ENCODE results near the gene LRRC30.

The LRRC30 gene

DNA sequence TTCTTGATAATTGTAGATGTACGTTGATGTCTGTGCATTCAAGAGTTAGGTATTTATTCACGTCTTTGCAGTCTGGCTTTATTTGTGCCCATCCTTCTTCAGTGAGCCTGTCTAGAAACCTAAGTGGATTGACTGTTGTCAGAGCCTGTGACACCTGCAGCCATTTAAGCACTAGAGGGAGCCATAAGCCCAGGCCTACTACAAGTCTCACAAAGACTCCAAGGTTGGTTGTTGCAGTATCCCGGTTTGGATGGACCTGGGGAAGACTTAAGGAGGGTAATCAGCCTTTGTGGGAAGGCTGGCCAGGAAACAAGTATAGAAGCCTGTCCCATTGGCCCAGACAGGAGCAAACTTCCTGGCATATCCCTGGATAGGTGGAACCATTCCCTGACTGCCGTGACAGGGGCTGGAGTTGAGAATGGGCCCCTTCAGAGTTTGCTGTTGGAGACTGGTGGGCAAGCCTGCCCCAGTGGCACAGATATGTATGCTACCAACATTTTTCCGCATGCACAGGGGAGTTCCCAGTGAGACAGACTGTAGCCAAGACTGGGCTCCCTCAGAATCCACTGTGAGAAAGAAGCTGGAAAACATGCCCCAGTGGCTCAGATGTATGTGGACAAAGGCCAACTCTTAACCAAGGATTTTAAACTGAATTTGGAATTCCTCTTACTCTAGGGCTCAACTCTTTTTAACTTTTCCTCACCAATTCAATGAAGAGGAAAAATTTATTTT lies 9.3 kb upstream of the LRRC30 start:
- Histone ChIP-seq H3K9ac (ENCODE audit: insufficient read length, low read depth) (no peak overlapping the region), H3K4me1 (ENCODE audit: insufficient read depth, insufficient read length) (no peaks in the 10 kb centered on the region), H3K4me3 (ENCODE audit: insufficient read length, low read depth) (no peak overlapping the region), H3K27me3 (ENCODE audit: insufficient read depth, insufficient read length) (no peaks in the 10 kb centered on the region), H3K9me3 (ENCODE audit: insufficient read depth, low read length) (no peaks in the 10 kb centered on the region), H3K36me3 (ENCODE audit: insufficient read depth, insufficient read length, low read length) (no peaks in the 10 kb centered on the region)
- TF ChIP-seq YY1 (IDR thresholded peaks at IDR 0.05; ENCODE audit: insufficient read depth, insufficient read length) (no peak), SUZ12 (IDR thresholded peaks at IDR 0.05; ENCODE audit: extremely low read depth, insufficient read depth, insufficient read length) (no peak), ZNF274 (IDR thresholded peaks at IDR 0.05; ENCODE audit: low read depth, low read length) (no peak)
- peak; percentile 66 for DNase-seq (ENCODE audit: low read depth, low spot score)

DNA sequence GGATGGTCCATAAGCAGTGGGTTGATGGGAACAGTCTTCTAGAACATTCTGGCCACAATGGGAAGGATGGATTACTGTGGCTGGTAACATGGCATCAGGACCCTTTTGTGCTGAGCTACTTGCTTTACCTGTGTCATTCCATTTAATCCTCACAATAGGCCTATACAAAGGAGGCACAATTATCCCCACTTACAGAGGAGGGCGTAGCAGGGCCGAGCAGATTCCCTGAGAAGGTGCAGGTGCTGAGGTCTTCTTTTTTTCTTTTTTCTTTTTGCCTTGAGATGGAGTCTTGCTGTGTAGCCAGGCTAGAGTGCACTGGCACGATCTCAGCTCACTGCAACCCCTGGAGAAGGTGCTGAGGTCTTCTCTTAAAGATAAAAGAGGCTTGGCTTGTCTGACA lies 6.7 kb upstream of the LRRC30 start:
- Histone ChIP-seq H3K4me1 (ENCODE audit: insufficient read depth, insufficient read length) (no peaks in the 10 kb centered on the region), H3K9ac (ENCODE audit: insufficient read length, low read depth) (no peak overlapping the region), H3K4me3 (ENCODE audit: insufficient read length, low read depth) (no peak overlapping the region), H3K27me3 (ENCODE audit: insufficient read depth, insufficient read length) (no peaks in the 10 kb centered on the region), H3K36me3 (ENCODE audit: insufficient read depth, insufficient read length, low read length) (no peaks in the 10 kb centered on the region), H3K9me3 (ENCODE audit: insufficient read depth, low read length) (no peaks in the 10 kb centered on the region)
- DNase-seq (ENCODE audit: low read depth, low spot score) = no peak
- TF ChIP-seq YY1 (IDR thresholded peaks at IDR 0.05; ENCODE audit: insufficient read depth, insufficient read length) (no peak), SUZ12 (IDR thresholded peaks at IDR 0.05; ENCODE audit: extremely low read depth, insufficient read depth, insufficient read length) (no peak), ZNF274 (IDR thresholded peaks at IDR 0.05; ENCODE audit: low read depth, low read length) (no peak)

GRCh38 chr18:7232218-7232617 lies 1.3 kb downstream of the LRRC30 start:
- Histone ChIP-seq H3K9me3 (ENCODE audit: insufficient read depth, low read length) (no peaks in the 10 kb centered on the region), H3K36me3 (ENCODE audit: insufficient read depth, insufficient read length, low read length) (no peaks in the 10 kb centered on the region), H3K4me3 (ENCODE audit: insufficient read length, low read depth) (no peak overlapping the region), H3K9ac (ENCODE audit: insufficient read length, low read depth) (no peak overlapping the region), H3K27me3 (ENCODE audit: insufficient read depth, insufficient read length) (no peaks in the 10 kb centered on the region), H3K4me1 (ENCODE audit: insufficient read depth, insufficient read length) (no peaks in the 10 kb centered on the region)
- TF ChIP-seq YY1 (IDR thresholded peaks at IDR 0.05; ENCODE audit: insufficient read depth, insufficient read length) (no peak), SUZ12 (IDR thresholded peaks at IDR 0.05; ENCODE audit: extremely low read depth, insufficient read depth, insufficient read length) (no peak), ZNF274 (IDR thresholded peaks at IDR 0.05; ENCODE audit: low read depth, low read length) (no peak)
- no peak for DNase-seq (ENCODE audit: low read depth, low spot score)

DNA sequence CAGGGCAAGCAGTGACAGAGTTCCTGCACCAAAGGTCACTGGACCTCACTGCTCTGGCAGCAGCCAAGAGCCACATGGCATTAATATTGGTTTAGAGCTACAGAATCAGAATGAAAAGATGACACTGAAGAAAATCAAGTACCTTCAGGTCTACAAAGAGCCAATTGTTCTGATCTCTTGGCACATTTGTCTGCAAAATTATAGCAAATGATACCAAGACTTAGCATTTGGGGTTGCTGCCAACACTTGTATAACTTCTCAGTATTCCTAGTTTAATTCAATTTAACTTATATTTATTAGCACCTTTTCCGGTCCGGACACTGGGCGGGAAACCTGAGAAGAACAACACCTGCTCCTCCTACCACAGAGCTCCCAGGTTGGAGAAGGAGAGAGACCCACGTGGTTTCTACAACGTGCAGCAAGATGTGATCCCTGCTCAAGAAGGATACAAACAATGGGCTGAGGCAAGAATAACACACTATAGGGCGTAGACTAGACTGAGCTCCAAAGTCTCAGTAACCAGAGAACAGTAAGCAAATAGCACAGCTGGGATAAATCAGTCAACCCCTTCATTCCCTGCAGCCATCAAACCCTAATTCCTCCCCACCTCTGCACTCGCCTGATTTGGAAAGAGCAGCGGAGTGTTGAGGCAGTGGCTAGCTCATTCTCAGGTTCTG lies 2.4 kb downstream of the LRRC30 start:
- Histone ChIP-seq H3K4me3 (ENCODE audit: insufficient read length, low read depth) (no peak overlapping the region), H3K9ac (ENCODE audit: insufficient read length, low read depth) (no peak overlapping the region), H3K4me1 (ENCODE audit: insufficient read depth, insufficient read length) (no peaks in the 10 kb centered on the region), H3K27me3 (ENCODE audit: insufficient read depth, insufficient read length) (no peaks in the 10 kb centered on the region), H3K36me3 (ENCODE audit: insufficient read depth, insufficient read length, low read length) (no peaks in the 10 kb centered on the region), H3K9me3 (ENCODE audit: insufficient read depth, low read length) (no peaks in the 10 kb centered on the region)
- no peak for DNase-seq (ENCODE audit: low read depth, low spot score)
- TF ChIP-seq ZNF274 (IDR thresholded peaks at IDR 0.05; ENCODE audit: low read depth, low read length) (no peak), YY1 (IDR thresholded peaks at IDR 0.05; ENCODE audit: insufficient read depth, insufficient read length) (no peak), SUZ12 (IDR thresholded peaks at IDR 0.05; ENCODE audit: extremely low read depth, insufficient read depth, insufficient read length) (no peak)

DNA sequence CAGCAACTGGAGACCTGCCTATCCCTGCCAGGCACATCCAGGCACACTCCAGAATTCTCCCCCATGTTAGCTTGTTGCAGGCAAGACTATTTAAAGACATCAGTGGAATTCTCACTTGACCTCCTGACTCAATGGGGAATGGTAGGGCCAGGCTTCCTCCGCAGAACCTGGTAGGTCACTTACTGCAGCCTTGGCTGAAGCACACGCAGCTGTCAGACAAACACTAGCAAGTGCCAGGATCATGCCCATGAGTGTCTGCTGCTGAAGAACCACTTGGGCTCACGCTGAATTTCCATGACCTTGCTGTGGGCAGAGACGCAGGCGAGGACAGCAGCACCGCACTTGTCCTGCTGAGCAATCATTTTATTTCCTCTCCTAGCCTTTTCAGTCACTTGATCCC lies 3.2 kb downstream of the LRRC30 start:
- no peaks in the 10 kb centered on the region for H3K27me3 ChIP-seq (ENCODE audit: insufficient read depth, insufficient read length)

DNA sequence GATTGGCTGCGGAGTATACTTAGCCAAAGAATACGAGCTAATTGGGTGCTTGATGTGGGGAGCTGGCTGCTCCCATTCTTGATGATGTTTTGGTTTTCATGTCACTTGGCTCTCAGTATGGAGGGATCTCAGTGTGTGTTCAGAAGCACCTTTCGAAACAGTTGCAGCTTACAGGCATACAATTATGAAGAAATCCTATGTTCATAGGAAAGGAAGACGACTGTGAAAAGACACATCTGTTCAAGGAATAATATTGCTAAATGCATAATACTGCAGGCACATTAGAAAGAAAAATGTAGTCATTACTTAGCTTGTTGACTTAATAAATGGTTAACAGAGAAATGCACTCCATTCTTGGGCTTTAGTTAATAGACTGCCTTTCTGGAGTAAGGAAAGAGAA lies 4.1 kb downstream of the LRRC30 start:
- no peaks in the 10 kb centered on the region for H3K27me3 ChIP-seq (ENCODE audit: insufficient read depth, insufficient read length)
- TF ChIP-seq ZNF274 (IDR thresholded peaks at IDR 0.05; ENCODE audit: low read depth, low read length) (no peak), YY1 (IDR thresholded peaks at IDR 0.05; ENCODE audit: insufficient read depth, insufficient read length) (no peak), SUZ12 (IDR thresholded peaks at IDR 0.05; ENCODE audit: extremely low read depth, insufficient read depth, insufficient read length) (no peak)
- no peaks in the 10 kb centered on the region for H3K9me3 ChIP-seq (ENCODE audit: insufficient read depth, low read length)

More for the DNA sequence above, 3.2 kb downstream of the LRRC30 start:
- no peak overlapping the region for H3K9ac ChIP-seq (ENCODE audit: insufficient read length, low read depth)
- H3K36me3 ChIP-seq (ENCODE audit: insufficient read depth, insufficient read length, low read length) = no peaks in the 10 kb centered on the region
- no peak for TF ChIP-seq SUZ12 (IDR thresholded peaks at IDR 0.05; ENCODE audit: extremely low read depth, insufficient read depth, insufficient read length)
- TF ChIP-seq ZNF274 (IDR thresholded peaks at IDR 0.05; ENCODE audit: low read depth, low read length) = no peak
- no peak for TF ChIP-seq YY1 (IDR thresholded peaks at IDR 0.05; ENCODE audit: insufficient read depth, insufficient read length)
- no peaks in the 10 kb centered on the region for H3K4me1 ChIP-seq (ENCODE audit: insufficient read depth, insufficient read length)
- DNase-seq (ENCODE audit: low read depth, low spot score) = no peak
- no peak overlapping the region for H3K4me3 ChIP-seq (ENCODE audit: insufficient read length, low read depth)
- H3K9me3 ChIP-seq (ENCODE audit: insufficient read depth, low read length) = no peaks in the 10 kb centered on the region

GRCh38 chr18:7236072-7236471 lies 5.2 kb downstream of the LRRC30 start:
- no peaks in the 10 kb centered on the region for H3K27me3 ChIP-seq (ENCODE audit: insufficient read depth, insufficient read length)
- H3K4me3 ChIP-seq (ENCODE audit: insufficient read length, low read depth) = no peak overlapping the region
- H3K36me3 ChIP-seq (ENCODE audit: insufficient read depth, insufficient read length, low read length) = no peaks in the 10 kb centered on the region
- H3K4me1 ChIP-seq (ENCODE audit: insufficient read depth, insufficient read length) = no peaks in the 10 kb centered on the region
- no peak overlapping the region for H3K9ac ChIP-seq (ENCODE audit: insufficient read length, low read depth)
- no peak for DNase-seq (ENCODE audit: low read depth, low spot score)
- TF ChIP-seq ZNF274 (IDR thresholded peaks at IDR 0.05; ENCODE audit: low read depth, low read length) = no peak
- TF ChIP-seq SUZ12 (IDR thresholded peaks at IDR 0.05; ENCODE audit: extremely low read depth, insufficient read depth, insufficient read length) = no peak
- no peak for TF ChIP-seq YY1 (IDR thresholded peaks at IDR 0.05; ENCODE audit: insufficient read depth, insufficient read length)
- H3K9me3 ChIP-seq (ENCODE audit: insufficient read depth, low read length) = peaks cover 10% of the 10 kb centered on the region

More for the DNA sequence above, 4.1 kb downstream of the LRRC30 start:
- DNase-seq (ENCODE audit: low read depth, low spot score) = no peak
- Histone ChIP-seq H3K36me3 (ENCODE audit: insufficient read depth, insufficient read length, low read length) (no peaks in the 10 kb centered on the region), H3K4me3 (ENCODE audit: insufficient read length, low read depth) (no peak overlapping the region), H3K4me1 (ENCODE audit: insufficient read depth, insufficient read length) (no peaks in the 10 kb centered on the region), H3K9ac (ENCODE audit: insufficient read length, low read depth) (no peak overlapping the region)

All from NT2/D1 (cell line).